MCF 10A (cell line): Measurements from ENCODE around the gene ASPA. TPM values are rescaled to one million over a fixed set of nuclear protein-coding genes. Genes with fewer than 3 reads are reported as not detected.
"Not testable (repeated sequence)": the region's sequence is repeated elsewhere in the genome, so short reads cannot be mapped to it uniquely, and the experiment has no call there.

Experiments
- BruUV-seq: library from RNA; stranded (reverse); fragments of 400-500 nt; replicated peaks from 2 replicates; lab custom pipeline; 2021; lab: Mats Ljungman, UMichigan
- CTCF ChIA-PET: fragments of 300-600 bp; sonication (Branson Sonifier 250); formaldehyde crosslinking; extraction: SDS; loops from one replicate; lab custom pipeline; 2021; ENCODE audit warnings: antibody characterized with exemption, inconsistent platforms; lab: Yijun Ruan, JAX
- POLR2A ChIA-PET: fragments of 300-600, 350-650 bp; sonication (Branson Sonifier 250); formaldehyde crosslinking; extraction: SDS; loops from one replicate; lab custom pipeline; 2020; ENCODE audit warnings: antibody characterized with exemption, inconsistent platforms; lab: Yijun Ruan, JAX
- DNase-seq: peaks from one replicate; pipeline ENCODE4 v3.0.0-alpha.2; 2018; ENCODE audit not compliant: unreplicated experiment
- H3K27ac Mint-ChIP-seq: one replicate; pipeline ENCODE4 v1.8.0; 2022; ENCODE audit warnings: mild to moderate bottlenecking, low read depth, mixed read lengths; ENCODE audit not compliant: unreplicated experiment
- H3K27me3 Mint-ChIP-seq: one replicate; pipeline ENCODE4 v1.8.0; 2022; ENCODE audit warnings: mixed read lengths; ENCODE audit not compliant: insufficient read depth, unreplicated experiment
- H3K36me3 Mint-ChIP-seq: one replicate; pipeline ENCODE4 v1.8.0; 2022; ENCODE audit warnings: mild to moderate bottlenecking, moderate library complexity, mixed read lengths; ENCODE audit not compliant: insufficient read depth, unreplicated experiment
- H3K4me1 Mint-ChIP-seq: one replicate; pipeline ENCODE4 v1.8.0; 2022; ENCODE audit warnings: mixed read lengths; ENCODE audit not compliant: insufficient read depth, unreplicated experiment
- H3K4me3 Mint-ChIP-seq: one replicate; pipeline ENCODE4 v1.8.0; 2022; ENCODE audit warnings: mild to moderate bottlenecking, moderate library complexity, mixed read lengths; ENCODE audit not compliant: unreplicated experiment
- H3K9me3 Mint-ChIP-seq: one replicate; pipeline ENCODE4 v1.8.0; 2022; ENCODE audit warnings: mixed read lengths; ENCODE audit not compliant: unreplicated experiment
- CTCF ChIP-seq: fragments of 200-600 bp; IDR thresholded peaks from one replicate; pipeline ENCODE4 v1.8.0; 2022; ENCODE audit warnings: antibody characterized with exemption, mild to moderate bottlenecking; ENCODE audit not compliant: unreplicated experiment
- intact Hi-C: fragments of 100-400 bp; cut with micrococcal nuclease; formaldehyde crosslinking; loops from 2 replicates; pipeline ENCODE4 v1.14.1; 2022
- total RNA-seq: library from RNA; stranded (reverse); gene quantifications from 2 replicates; pipeline ENCODE4 v1.2.3, GENCODE V29; 2022

Gene ASPA
- total RNA-seq, 1 experiment from 2014 or later = 0.54 TPM

DNA sequence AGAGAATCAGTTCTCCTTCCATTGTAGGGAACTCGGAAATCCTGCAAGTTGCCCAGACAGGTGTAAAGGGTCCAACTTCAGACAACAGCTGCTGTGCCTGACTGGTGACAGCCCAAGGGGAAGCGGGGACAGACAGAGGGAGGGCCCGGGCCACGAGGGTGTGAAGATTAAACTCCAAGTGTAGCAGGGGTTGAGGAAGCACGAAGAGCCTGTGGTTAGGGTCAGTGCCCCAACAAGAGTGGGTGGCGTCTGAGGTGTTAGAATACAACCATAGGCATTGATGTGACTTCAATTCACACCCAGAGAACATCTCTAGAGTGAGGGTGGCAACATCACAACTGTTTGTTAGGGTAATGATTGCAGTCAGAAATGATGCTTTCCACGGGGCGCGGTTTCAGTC lies 39.1 kb downstream of the ASPA start:
- H3K27me3 Mint-ChIP-seq = no peaks in the 10 kb centered on the region
- CTCF ChIA-PET = no interaction called here

DNA sequence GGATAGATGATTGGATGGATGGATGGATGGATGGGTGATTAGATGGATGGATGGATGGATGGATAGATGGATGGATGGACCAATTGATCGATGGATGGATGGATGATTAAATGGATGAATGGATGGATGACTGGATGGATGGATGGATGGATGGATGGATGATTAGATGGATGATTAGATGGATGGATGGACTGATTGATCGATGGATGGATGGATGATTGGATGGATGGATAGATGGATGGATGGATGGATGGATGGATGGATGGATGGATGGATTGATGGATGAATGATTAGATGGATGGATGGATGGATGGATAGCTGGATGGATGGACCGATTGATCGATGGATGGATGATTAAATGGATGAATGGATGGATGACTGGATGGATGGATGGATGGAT lies 43.7 kb downstream of the ASPA start:
- CTCF ChIA-PET, H3K27ac Mint-ChIP-seq, BruUV-seq, POLR2A ChIA-PET, H3K4me3 Mint-ChIP-seq, H3K36me3 Mint-ChIP-seq, intact Hi-C loops, DNase-seq, H3K27me3 Mint-ChIP-seq, H3K9me3 Mint-ChIP-seq, H3K4me1 Mint-ChIP-seq: not testable (repeated sequence)

More for the DNA sequence above, 39.1 kb downstream of the ASPA start:
- H3K4me1 Mint-ChIP-seq = no peaks in the 10 kb centered on the region
- H3K9me3 Mint-ChIP-seq = no peaks in the 10 kb centered on the region
- BruUV-seq = no TSS peak
- no peaks in the 10 kb centered on the region for H3K36me3 Mint-ChIP-seq
- H3K4me3 Mint-ChIP-seq = no peak overlapping the region
- H3K27ac Mint-ChIP-seq = no peak overlapping the region
- no peak for DNase-seq
- intact Hi-C loops = no loop called here
- TF ChIP-seq CTCF = no peak
- POLR2A ChIA-PET = no interaction called here

GRCh38 chr17:3524024-3524423 lies 48.2 kb downstream of the ASPA start:
- no peak overlapping the region for H3K27ac Mint-ChIP-seq
- no peaks in the 10 kb centered on the region for H3K27me3 Mint-ChIP-seq
- H3K4me3 Mint-ChIP-seq = no peak overlapping the region
- intact Hi-C loops = no loop called here
- H3K36me3 Mint-ChIP-seq = no peaks in the 10 kb centered on the region
- no peak for DNase-seq
- BruUV-seq = no TSS peak
- H3K9me3 Mint-ChIP-seq = no peaks in the 10 kb centered on the region
- CTCF ChIA-PET = no interaction called here
- POLR2A ChIA-PET = no interaction called here
- H3K4me1 Mint-ChIP-seq = no peaks in the 10 kb centered on the region
- TF ChIP-seq CTCF = no peak

GRCh38 chr17:3526491-3526890 lies 50.7 kb downstream of the ASPA start:
- ChIA-PET POLR2A (no interaction called here), CTCF (no interaction called here)
- Mint-ChIP-seq H3K9me3 (no peaks in the 10 kb centered on the region), H3K4me3 (no peak overlapping the region), H3K4me1 (no peaks in the 10 kb centered on the region), H3K27me3 (no peaks in the 10 kb centered on the region), H3K36me3 (no peaks in the 10 kb centered on the region), H3K27ac (no peak overlapping the region)
- no TSS peak for BruUV-seq
- intact Hi-C loops = no loop called here
- no peak for TF ChIP-seq CTCF
- no peak for DNase-seq

DNA sequence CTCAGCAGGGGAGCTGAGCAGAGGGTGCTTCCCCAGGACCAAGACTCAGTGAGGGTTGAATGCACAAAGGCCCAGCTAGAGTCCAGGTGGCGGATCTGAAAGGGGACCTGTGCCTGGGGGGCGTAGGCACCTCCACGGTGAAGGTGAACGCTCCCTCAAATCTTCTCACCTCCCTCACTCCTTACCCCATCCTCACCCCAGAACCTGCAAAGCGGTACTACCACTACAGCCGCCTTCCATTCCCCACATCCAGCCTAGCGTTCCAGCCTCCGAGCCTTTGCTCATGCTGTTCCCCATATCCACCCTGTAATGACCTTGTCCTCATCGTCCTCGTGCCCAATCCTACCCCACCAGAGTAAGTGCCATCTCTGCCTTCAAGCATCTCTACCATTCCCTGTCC lies 51.2 kb downstream of the ASPA start:
- Mint-ChIP-seq H3K4me3 (no peak overlapping the region), H3K4me1 (no peaks in the 10 kb centered on the region), H3K27ac (no peak overlapping the region), H3K27me3 (no peaks in the 10 kb centered on the region), H3K36me3 (no peaks in the 10 kb centered on the region), H3K9me3 (no peaks in the 10 kb centered on the region)
- TF ChIP-seq CTCF = no peak
- DNase-seq = no peak
- no TSS peak for BruUV-seq
- intact Hi-C loops = no loop called here
- CTCF ChIA-PET = interaction anchor here (0.6 to 0.8 kb wide), 2 partner anchors 28 to 29 kb away, joined by 3 read pairs; no protein-coding TSS in a partner anchor
- POLR2A ChIA-PET = no interaction called here
